Measurements from ENCODE around the gene COG7. TPM values are rescaled to one million over a fixed set of nuclear protein-coding genes. Genes with fewer than 3 reads are reported as not detected.

The COG7 gene
- total RNA-seq, 1 experiment from 2014 or later: 17.9 TPM

DNA sequence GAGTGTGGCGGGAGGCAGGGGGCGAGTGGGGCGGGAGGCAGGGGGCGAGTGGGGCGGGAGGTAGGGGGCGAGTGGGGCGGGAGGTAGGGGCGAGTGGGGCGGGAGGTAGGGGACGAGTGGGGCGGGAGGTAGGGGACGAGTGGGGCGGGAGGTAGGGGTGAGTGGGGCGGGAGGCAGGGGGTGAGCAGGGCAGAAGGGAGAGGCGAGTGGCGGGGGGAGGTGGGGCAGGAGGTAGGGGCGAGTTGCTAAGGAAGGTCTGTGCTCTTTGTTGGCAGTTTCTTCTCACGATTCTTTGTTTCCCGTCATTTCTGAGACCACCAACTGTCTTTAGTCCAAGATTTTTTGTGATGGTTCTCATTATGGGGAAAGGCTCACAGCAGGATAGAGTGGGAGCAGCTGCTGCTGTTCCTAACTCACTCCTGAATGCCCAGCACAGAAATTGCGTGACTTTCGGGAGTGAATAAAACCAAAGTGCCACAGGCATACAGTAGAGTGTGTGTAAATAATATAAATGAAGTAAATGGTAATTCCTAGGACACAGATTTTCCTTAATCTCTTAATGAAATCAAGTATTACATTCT lies 44.7 kb downstream of the COG7 start:
- H4K91ac ChIP-seq (ENCODE audit: insufficient read length, low read depth, low read length): no peak overlapping the region
- H3K79me2 ChIP-seq (ENCODE audit: insufficient read depth, low read length): no peaks in the 10 kb centered on the region
- H3K4ac ChIP-seq (ENCODE audit: low read depth, low read length): no peak overlapping the region
- H2BK120ac ChIP-seq (ENCODE audit: low read depth, low read length, poor library complexity, severe bottlenecking): no peak overlapping the region
- H2BK20ac ChIP-seq (ENCODE audit: low read depth, low read length, poor library complexity, severe bottlenecking): no peak overlapping the region
- no peak overlapping the region for H2BK12ac ChIP-seq (ENCODE audit: insufficient read length, low read depth, low read length)
- no peak overlapping the region for H3K18ac ChIP-seq (ENCODE audit: insufficient read length, low read depth, low read length)
- no peak overlapping the region for H4K5ac ChIP-seq (ENCODE audit: insufficient read length, low read depth, low read length)
- H2AFZ ChIP-seq (ENCODE audit: low read length): no peak overlapping the region
- H3K27me3 ChIP-seq (ENCODE audit: insufficient read depth, low read length): no peaks in the 10 kb centered on the region
- H4K20me1 ChIP-seq (ENCODE audit: control insufficient read depth, insufficient read depth, insufficient read length): no peaks in the 10 kb centered on the region
- H3K27me3 Mint-ChIP-seq (ENCODE audit: low read depth): no peaks in the 10 kb centered on the region
- H3K4me3 Mint-ChIP-seq: no peak overlapping the region
- H4K8ac ChIP-seq (replicated peaks; ENCODE audit: insufficient read length, low read depth, low read length): no peak overlapping the region
- no peak for DNase-seq
- no peak overlapping the region for H3K4me2 ChIP-seq (ENCODE audit: insufficient read depth, insufficient read length, low read length)
- WGBS (ENCODE audit: extremely low coverage, insufficient read length, low lambda C conversion rate): no CpG with 5 or more reads among the region's 21 CpGs
- no peaks in the 10 kb centered on the region for H3K9me3 ChIP-seq (ENCODE audit: control insufficient read depth, low read depth, low read length)
- H3K79me1 ChIP-seq (ENCODE audit: insufficient read depth, low read depth, low read length, poor library complexity, severe bottlenecking): no peaks in the 10 kb centered on the region
- no peak overlapping the region for H2AK5ac ChIP-seq (ENCODE audit: insufficient read length, low read length)
- no peak overlapping the region for H3K56ac ChIP-seq (ENCODE audit: insufficient read length, low read depth, low read length)
- no peak overlapping the region for H2BK5ac ChIP-seq (ENCODE audit: insufficient read length, low read length)
- no peak overlapping the region for H3K27ac ChIP-seq (ENCODE audit: insufficient read length, low read depth, low read length)
- peaks cover 6 to 60% (median 43%) of the 10 kb centered on the region in 3 experiments; a peak in 6 of 7 replicates for H3K36me3 Mint-ChIP-seq (ENCODE audit: insufficient read depth in 1 of 3, low read depth in 3 of 3)
- no peaks in the 10 kb centered on the region for H3K9me3 Mint-ChIP-seq
- no peak overlapping the region for H3K14ac ChIP-seq (ENCODE audit: insufficient read depth, low read length)
- peak overlapping the region; percentile 49 to 94 (median 82); a peak in 6 of 7 replicates for H3K27ac Mint-ChIP-seq
- H3K4me1 ChIP-seq (ENCODE audit: insufficient read depth, low read length): peaks cover 3% of the 10 kb centered on the region; the same call in 1 of the 2 replicates
- no peak overlapping the region for H3T11ph ChIP-seq (ENCODE audit: low read length)
- H3K9ac ChIP-seq (ENCODE audit: extremely low read depth, insufficient read length, low read length): no peak overlapping the region
- TF ChIP-seq, protein P1, sequence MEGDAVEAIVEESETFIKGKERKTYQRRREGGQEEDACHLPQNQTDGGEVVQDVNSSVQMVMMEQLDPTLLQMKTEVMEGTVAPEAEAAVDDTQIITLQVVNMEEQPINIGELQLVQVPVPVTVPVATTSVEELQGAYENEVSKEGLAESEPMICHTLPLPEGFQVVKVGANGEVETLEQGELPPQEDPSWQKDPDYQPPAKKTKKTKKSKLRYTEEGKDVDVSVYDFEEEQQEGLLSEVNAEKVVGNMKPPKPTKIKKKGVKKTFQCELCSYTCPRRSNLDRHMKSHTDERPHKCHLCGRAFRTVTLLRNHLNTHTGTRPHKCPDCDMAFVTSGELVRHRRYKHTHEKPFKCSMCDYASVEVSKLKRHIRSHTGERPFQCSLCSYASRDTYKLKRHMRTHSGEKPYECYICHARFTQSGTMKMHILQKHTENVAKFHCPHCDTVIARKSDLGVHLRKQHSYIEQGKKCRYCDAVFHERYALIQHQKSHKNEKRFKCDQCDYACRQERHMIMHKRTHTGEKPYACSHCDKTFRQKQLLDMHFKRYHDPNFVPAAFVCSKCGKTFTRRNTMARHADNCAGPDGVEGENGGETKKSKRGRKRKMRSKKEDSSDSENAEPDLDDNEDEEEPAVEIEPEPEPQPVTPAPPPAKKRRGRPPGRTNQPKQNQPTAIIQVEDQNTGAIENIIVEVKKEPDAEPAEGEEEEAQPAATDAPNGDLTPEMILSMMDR (conservative IDR thresholded peaks at IDR 0.05): no peak
- peaks cover 27 to 32% of the 10 kb centered on the region in 2 experiments for H3K4me1 Mint-ChIP-seq
- no peak overlapping the region for H2BK15ac ChIP-seq (ENCODE audit: low read depth, low read length)
- no peaks in the 10 kb centered on the region for H3K23me2 ChIP-seq (ENCODE audit: insufficient read length, low read depth, low read length, poor library complexity, severe bottlenecking)
- no peak overlapping the region for H3K23ac ChIP-seq (ENCODE audit: insufficient read length, low read depth, low read length)

Measured in H9 (cell line).